Prostate gland (tissue), 2 donors: ENCODE results near the gene OTUD5. TPM values are rescaled to one million over a fixed set of nuclear protein-coding genes. Genes with fewer than 3 reads are reported as not detected.
"Not testable (repeated sequence)": the region's sequence is repeated elsewhere in the genome, so short reads cannot be mapped to it uniquely, and the experiment has no call there.

Experiments
- DNase-seq: peaks from one replicate; pipeline ENCODE4 v3.0.0-alpha.2; 2019; ENCODE audit warnings: low spot score
- H3K27ac ChIP-seq, 2 donors: fragments of 200-600 bp; sonication (generic); 2 replicates each; pipeline ENCODE4 v1.5.1; 2017 to 2019
- H3K27me3 ChIP-seq: fragments of 200-600 bp; sonication (generic); replicated peaks from 2 replicates; pipeline ENCODE4 v1.5.1; 2019; ENCODE audit not compliant: insufficient read depth
- H3K36me3 ChIP-seq, 2 donors: fragments of 200-600 bp; sonication (generic); 1 replicate in 1 of 2; 2 replicates in 1 of 2; pipeline versions ENCODE4 v1.5.1 to v1.8.1; 2017 to 2019
- H3K4me1 ChIP-seq: fragments of 200-600 bp; sonication (generic); replicated peaks from 2 replicates; pipeline ENCODE4 v1.5.1; 2019
- H3K4me3 ChIP-seq, 2 donors: fragments of 200-600 bp; sonication (generic); 2 replicates each; pipeline ENCODE4 v1.5.1; 2017 to 2019
- H3K9me3 ChIP-seq: fragments of 200-600 bp; sonication (generic); 2 replicates; pipeline ENCODE4 v1.5.1; 2017
- CTCF ChIP-seq, 4 experiments: fragments of 200-600 bp in 2 of 4; fragments of 450-650 bp in 2 of 4; sonication (generic) in 2 of 4; IDR thresholded peaks; 1 replicate in 3 of 4; 2 replicates in 1 of 4; pipeline ENCODE4 v1.5.1; 2016 to 2019; ENCODE audit warnings: antibody characterized with exemption in 4 of 4, mild to moderate bottlenecking in 2 of 4, moderate library complexity in 2 of 4
- POLR2A ChIP-seq: fragments of 450-650 bp; IDR thresholded peaks from one replicate; pipeline ENCODE4 v1.6.1; 2016; ENCODE audit warnings: antibody characterized with exemption, mild to moderate bottlenecking
- POLR2AphosphoS5 ChIP-seq: sonication (generic); formaldehyde crosslinking; IDR thresholded peaks from one replicate; pipeline ENCODE4 v1.6.1; 2017; ENCODE audit warnings: antibody characterized with exemption
- WGBS: methylation state at CpG from one replicate; pipeline ENCODE4 v1.1.5; 2018; 5-methylcytosine and 5-hydroxymethylcytosine counted together
- intact Hi-C: fragments of 100-400 bp; cut with DNase I; formaldehyde crosslinking; loops from one replicate; pipeline ENCODE4 v1.14.2; 2022
- total RNA-seq, 2 donors: library from RNA; depleted of rRNA; stranded (reverse); fragments of >200 nt; gene quantifications; one replicate each; pipeline ENCODE4 v1.1.0, GENCODE V29; 2016

OTUD5 gene
- total RNA-seq, 2 donors from 2014 or later: 44.1 to 84.2 TPM

GRCh38 chrX:48981178-48981577 lies 23.8 kb upstream of the OTUD5 start:
- DNase-seq: no peak

GRCh38 chrX:48980341-48980740 lies 22.9 kb upstream of the OTUD5 start:
- H3K36me3 ChIP-seq, H3K27ac ChIP-seq, H3K9me3 ChIP-seq, H3K4me3 ChIP-seq, DNase-seq, intact Hi-C loops, H3K27me3 ChIP-seq, H3K4me1 ChIP-seq: not testable (repeated sequence)
- WGBS: 88% methylated on average over 9 of the region's 10 CpGs

More at GRCh38 chrX:48981178-48981577, 23.8 kb upstream of the OTUD5 start:
- TF ChIP-seq POLR2AphosphoS5 (no peak), CTCF (IDR thresholded peaks at IDR 0.05) (no peak), POLR2A (no peak)
- Histone ChIP-seq H3K9me3 (no peaks in the 10 kb centered on the region), H3K27ac (no peak overlapping the region), H3K36me3 (no peaks in the 10 kb centered on the region), H3K4me1 (no peaks in the 10 kb centered on the region), H3K4me3 (no peak overlapping the region), H3K27me3 (no peaks in the 10 kb centered on the region)
- 98% methylated on average over 5 of the region's 10 CpGs for WGBS
- intact Hi-C loops: no loop called here

- H3K27me3 ChIP-seq: no peaks in the 10 kb centered on the region
- H3K27ac ChIP-seq: no peak overlapping the region
- DNase-seq: no peak
- 100% methylated on average over 1 of the region's 5 CpGs for WGBS
- no peaks in the 10 kb centered on the region for H3K36me3 ChIP-seq
- TF ChIP-seq POLR2A (no peak), POLR2AphosphoS5 (no peak), CTCF (IDR thresholded peaks at IDR 0.05) (no peak)
- no peaks in the 10 kb centered on the region for H3K4me1 ChIP-seq
- H3K4me3 ChIP-seq: no peak overlapping the region
- intact Hi-C loops: no loop called here
- no peaks in the 10 kb centered on the region for H3K9me3 ChIP-seq
These were observed 20.8 kb upstream of the OTUD5 start for GRCh38 chrX:48978226-48978625.

- no peak for DNase-seq
- intact Hi-C loops: no loop called here
- 54% methylated on average over 4 of the region's 6 CpGs for WGBS
- H3K9me3 ChIP-seq: no peaks in the 10 kb centered on the region
- H3K27ac ChIP-seq: no peak overlapping the region
- H3K4me1 ChIP-seq: no peaks in the 10 kb centered on the region
- H3K27me3 ChIP-seq: no peaks in the 10 kb centered on the region
- no peak overlapping the region for H3K4me3 ChIP-seq
- TF ChIP-seq CTCF (IDR thresholded peaks at IDR 0.05): no peak
- no peak for TF ChIP-seq POLR2AphosphoS5
- no peaks in the 10 kb centered on the region for H3K36me3 ChIP-seq
These were observed 18.7 kb upstream of the OTUD5 start for GRCh38 chrX:48976086-48976485.

- no peak for DNase-seq
- Histone ChIP-seq H3K4me1 (no peaks in the 10 kb centered on the region), H3K9me3 (no peaks in the 10 kb centered on the region), H3K4me3 (no peak overlapping the region), H3K27me3 (no peaks in the 10 kb centered on the region), H3K36me3 (no peaks in the 10 kb centered on the region), H3K27ac (no peak overlapping the region)
- intact Hi-C loops: no loop called here
- 93% methylated on average over 5 of the region's 5 CpGs for WGBS
- TF ChIP-seq POLR2A: no peak
These were observed 18.1 kb upstream of the OTUD5 start for GRCh38 chrX:48975541-48975940.

GRCh38 chrX:48975041-48975440 lies 17.6 kb upstream of the OTUD5 start:
- Histone ChIP-seq H3K27ac (no peak overlapping the region), H3K27me3 (no peaks in the 10 kb centered on the region), H3K4me1 (no peaks in the 10 kb centered on the region), H3K9me3 (no peaks in the 10 kb centered on the region), H3K36me3 (no peaks in the 10 kb centered on the region), H3K4me3 (no peak overlapping the region)
- DNase-seq: no peak
- intact Hi-C loops: no loop called here
- TF ChIP-seq CTCF (IDR thresholded peaks at IDR 0.05): no peak
- no peak for TF ChIP-seq POLR2A
- no peak for TF ChIP-seq POLR2AphosphoS5
- WGBS: 57% methylated on average over 1 of the region's 7 CpGs
